Pulmonary artery endothelial cell (primary cell): ENCODE results near the gene GPM6B. TPM values are rescaled to one million over a fixed set of nuclear protein-coding genes. Genes with fewer than 3 reads are reported as not detected.

ENCODE experiments used
- DNase-seq: peaks from one replicate; pipeline ENCODE4 v3.0.0-alpha.2; 2011; ENCODE audit warnings: low read depth, low spot score
- total RNA-seq: library from RNA; depleted of rRNA; stranded (reverse); fragments of >200 nt; gene quantifications from 2 replicates; pipeline ENCODE4 v1.2.3, GENCODE V29; 2014

Gene GPM6B
- total RNA-seq, 1 donor from 2014 or later, result 2.2 TPM

- DNase-seq, result no peak
These were observed 48.0 kb downstream of the GPM6B start for GRCh38 chrX:13768939-13769338.

DNA sequence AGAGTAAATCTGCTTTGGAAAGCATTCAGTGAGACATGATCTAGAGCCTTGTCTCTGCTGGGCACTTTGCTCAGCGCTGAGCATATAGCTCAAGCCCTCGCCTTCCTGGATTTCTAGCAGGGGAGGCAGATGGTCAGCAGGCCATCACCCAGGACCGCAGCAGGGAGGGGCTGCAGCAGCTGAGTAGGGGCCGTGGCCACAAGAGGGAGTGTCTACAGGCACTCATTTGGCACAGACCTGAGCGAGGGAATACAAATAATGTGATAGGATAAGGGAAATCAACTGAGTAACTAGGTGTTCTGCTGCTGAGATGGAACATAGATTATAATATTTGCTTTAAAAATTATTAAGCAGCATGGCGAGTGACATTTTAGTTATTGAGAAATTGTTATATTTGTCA, 52.1 kb downstream of the GPM6B start:
- DNase-seq, result no peak

DNA sequence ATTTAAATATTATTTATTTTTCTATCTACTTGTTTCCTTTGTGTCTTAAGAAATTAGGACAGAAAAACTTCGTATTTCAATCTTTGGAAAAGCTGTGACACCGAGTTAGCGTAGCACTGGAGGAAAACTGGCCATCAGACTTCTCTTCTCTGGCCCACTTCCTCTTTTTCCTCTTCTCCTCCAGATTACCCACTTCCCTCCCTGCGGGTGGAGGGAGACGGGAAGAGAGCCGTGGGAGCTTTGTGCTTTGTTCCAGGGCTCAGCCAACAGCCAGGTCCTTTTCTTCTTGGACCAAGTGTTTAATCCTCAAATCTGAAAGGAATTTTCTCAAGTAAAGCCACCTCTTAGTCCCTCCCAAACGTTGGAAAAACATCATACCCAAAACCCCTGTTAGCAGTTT, 52.6 kb downstream of the GPM6B start:
- no peak for DNase-seq

DNA sequence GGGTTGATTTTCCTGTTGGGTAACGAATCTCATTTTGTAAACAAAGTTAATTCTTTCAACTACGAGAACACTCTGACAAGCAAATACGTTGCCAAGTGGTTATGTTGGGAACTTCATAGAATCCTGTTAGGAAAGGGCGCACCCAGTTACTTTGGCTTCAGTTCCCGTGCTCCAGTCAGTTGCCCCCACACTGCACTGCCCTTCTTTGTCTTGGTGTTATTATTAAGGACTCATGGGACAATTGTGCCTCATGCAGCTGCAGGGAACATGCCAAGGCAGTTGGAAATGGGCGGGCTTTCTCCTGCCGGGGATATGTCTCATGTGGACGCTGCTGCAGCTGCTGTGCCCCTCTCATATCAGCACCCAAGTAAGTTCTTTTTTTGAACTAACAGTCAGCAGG, 53.4 kb downstream of the GPM6B start:
- DNase-seq, result no peak

- DNase-seq, result no peak
These were observed 55.1 kb downstream of the GPM6B start for GRCh38 chrX:13761606-13762414.

- DNase-seq, result no peak
These were observed 56.5 kb downstream of the GPM6B start for GRCh38 chrX:13760426-13760825.

DNA sequence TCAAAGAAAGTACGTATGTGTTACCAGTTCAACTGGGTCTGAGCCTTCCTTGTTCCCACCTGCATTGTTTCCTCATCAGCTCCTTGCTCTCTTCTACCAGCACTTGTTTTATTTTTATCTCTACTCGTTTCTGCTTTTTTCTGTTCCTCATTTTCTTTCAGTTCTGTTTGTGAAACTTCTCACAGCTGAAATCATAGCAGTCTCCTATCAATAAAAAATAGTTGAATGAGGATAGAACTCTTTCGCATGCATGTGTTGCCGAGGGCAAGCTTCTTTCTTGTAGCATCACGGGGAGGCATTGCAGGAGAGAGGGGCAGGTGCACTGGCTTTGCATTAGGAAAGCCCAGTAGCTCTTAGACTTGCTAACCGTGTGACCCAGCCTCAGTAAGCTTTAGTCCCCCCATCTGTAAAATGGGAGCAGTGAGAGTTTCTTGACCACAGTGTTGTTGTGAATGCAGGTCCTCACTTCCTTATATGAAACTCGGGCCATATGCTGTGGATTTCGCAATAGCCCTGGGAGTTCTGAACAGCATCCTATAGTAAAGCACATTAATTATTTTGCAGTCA, 57.7 kb downstream of the GPM6B start:
- DNase-seq, result no peak

- DNase-seq, result no peak
These were observed 60.5 kb downstream of the GPM6B start for GRCh38 chrX:13756381-13756780.

- no peak for DNase-seq
These were observed 61.6 kb downstream of the GPM6B start for GRCh38 chrX:13755254-13755653.

GRCh38 chrX:13754765-13755164, 62.1 kb downstream of the GPM6B start:
- DNase-seq, result no peak

GRCh38 chrX:13752646-13753045, 64.2 kb downstream of the GPM6B start:
- no peak for DNase-seq

- DNase-seq, result no peak
These were observed 64.8 kb downstream of the GPM6B start for GRCh38 chrX:13752141-13752540.

- DNase-seq, result no peak
These were observed 66.1 kb downstream of the GPM6B start for GRCh38 chrX:13750812-13751211.

GRCh38 chrX:13750204-13750603, 66.7 kb downstream of the GPM6B start:
- no peak for DNase-seq

GRCh38 chrX:13748486-13748885, 68.4 kb downstream of the GPM6B start:
- no peak for DNase-seq

DNA sequence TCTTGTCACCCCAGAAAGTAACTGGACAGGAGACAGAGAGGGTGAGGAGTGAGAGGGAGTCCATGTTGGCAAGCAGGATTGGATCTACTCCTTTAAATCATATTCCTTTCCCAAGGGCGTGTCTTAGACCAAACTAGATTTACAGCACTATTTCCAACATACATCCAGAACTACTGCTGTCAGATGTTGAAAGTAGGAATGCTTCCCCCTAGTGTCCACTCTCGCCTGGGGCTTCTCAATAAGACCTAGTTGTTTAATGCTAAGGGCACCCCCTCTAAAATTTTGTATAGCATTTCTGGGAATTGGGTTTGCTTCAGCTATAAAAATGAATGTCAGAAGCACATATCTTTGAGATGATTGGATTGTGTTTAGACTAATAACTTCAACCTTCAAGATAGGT, 69.1 kb downstream of the GPM6B start:
- peak; percentile 35 for DNase-seq

DNA sequence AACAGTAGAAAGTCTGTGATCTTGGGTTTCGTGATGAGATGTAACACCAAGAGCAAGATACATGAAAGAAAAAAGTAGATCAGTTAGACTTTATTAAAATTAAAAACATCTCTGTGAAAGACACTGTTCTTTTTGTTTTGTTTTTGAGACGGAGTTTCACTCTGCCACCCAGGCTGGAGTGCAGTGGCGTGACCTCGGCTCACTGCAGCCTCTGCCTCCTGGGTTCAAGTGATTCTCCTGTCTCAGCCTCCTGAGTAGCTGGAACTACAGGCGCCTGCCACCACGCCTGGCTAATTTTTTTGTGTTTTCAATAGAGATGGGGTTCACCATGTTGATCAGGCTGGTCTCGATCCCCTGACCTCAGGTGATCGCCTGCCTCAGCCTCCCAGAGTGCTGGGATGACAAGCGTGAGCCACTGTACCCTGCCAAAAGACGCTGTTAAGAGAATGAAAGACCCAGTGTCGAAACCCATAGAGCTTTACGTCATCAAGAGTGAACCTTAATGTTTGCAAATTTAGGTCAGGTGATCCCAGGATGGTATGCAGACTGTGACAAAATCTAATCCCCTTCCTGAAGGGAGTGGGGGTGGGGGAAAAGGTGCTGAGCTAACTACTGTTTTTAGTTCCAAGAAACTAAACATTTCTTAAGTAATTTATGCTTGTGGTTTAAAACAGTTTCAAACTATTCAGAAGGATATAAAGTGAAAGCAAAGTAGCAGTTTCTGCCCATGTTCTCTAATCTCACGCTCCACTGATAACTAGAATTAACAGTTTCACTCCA, 74.3 kb downstream of the GPM6B start:
- DNase-seq, result no peak

GRCh38 chrX:13741695-13742094, 75.2 kb downstream of the GPM6B start:
- no peak for DNase-seq

- DNase-seq, result peak; percentile 80
These were observed 82.4 kb downstream of the GPM6B start, which contains the start of the genes OFD1 and TRAPPC2 for GRCh38 chrX:13734278-13735172. OFD1 (plus strand) TSS chrX:13734748; CDS start chrX:13735072, 324 bp downstream. TRAPPC2 (minus strand) TSS chrX:13734620; CDS start chrX:13719963, 14,657 bp downstream.

- no peak for DNase-seq
These were observed 83.4 kb downstream of the GPM6B start for GRCh38 chrX:13733506-13733905.
